Activated naive CD4-positive, alpha-beta T cell treated with Interleukin-2 at 50 U/mL for 16 hours (primary cell): ENCODE data around the gene TANK.
"Not testable (repeated sequence)": the region's sequence is repeated elsewhere in the genome, so short reads cannot be mapped to it uniquely, and the experiment has no call there.

Experiments
- DNase-seq: peaks from one replicate; pipeline ENCODE4 v3.0.0-alpha.2; 2020

TANK gene

DNA sequence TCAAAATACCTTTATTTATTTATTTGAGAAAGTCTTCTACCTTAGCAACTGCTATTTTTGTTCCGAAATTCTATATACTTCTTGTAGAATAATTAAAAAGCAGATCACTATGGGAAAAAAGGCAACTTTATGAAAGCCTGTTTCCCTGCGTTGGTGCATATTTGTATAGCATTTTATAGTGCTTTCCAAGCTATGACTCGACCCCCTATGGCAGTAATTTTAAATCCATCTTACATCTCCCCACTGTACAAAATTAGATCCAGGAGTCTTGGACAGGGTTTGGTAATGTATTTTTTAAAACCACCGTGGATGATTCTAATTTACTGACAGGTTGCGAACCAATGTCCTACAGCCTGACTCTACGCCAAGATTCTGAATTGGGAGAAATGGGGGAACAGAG, 10.1 kb downstream of the TANK start:
- no peak for DNase-seq

DNA sequence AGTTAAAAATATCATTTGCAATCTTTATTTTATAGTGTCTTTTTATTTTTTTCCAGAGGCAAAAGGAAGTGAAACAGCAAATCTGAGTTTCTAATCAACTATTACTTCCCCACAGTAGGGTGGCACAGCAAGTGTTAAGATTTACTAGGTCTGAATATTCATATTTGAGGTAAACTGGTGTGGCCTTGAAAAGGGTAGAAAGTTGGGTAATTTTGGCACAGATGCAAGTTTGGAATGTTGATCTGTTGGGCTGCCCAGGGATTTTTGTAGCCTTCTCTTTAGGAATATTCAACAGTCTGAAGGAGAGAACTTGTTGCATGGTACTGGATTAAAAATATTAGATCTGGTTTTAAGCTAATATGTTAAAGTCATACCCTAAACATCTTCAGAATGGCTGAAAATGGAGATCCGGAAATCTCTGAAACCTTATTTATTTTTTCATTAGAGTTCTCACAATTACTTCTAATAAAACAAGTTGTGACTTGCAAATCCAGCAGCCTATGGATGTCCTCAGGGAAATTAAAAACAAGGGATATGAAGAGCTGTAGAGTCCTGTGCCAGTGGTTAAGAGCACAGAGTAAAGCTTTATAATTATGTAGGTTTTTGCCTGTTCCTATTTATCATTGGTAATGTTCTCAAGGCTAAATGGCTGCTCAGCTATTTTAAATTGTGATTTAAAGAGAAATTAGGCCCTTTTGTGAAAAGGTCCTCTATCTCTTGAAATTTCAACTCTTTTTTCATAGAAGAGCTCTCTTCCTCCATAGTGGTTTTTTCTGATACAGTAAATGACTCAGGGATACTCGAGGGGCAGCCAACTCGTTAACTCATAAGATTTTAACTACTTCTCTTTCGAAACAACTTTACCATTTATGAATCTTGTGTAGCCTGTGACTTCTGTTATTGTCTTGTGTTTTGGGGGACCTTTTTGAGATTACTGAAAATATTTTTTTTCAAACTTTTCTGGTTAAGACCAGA, 11.0 kb downstream of the TANK start:
- no peak for DNase-seq

DNA sequence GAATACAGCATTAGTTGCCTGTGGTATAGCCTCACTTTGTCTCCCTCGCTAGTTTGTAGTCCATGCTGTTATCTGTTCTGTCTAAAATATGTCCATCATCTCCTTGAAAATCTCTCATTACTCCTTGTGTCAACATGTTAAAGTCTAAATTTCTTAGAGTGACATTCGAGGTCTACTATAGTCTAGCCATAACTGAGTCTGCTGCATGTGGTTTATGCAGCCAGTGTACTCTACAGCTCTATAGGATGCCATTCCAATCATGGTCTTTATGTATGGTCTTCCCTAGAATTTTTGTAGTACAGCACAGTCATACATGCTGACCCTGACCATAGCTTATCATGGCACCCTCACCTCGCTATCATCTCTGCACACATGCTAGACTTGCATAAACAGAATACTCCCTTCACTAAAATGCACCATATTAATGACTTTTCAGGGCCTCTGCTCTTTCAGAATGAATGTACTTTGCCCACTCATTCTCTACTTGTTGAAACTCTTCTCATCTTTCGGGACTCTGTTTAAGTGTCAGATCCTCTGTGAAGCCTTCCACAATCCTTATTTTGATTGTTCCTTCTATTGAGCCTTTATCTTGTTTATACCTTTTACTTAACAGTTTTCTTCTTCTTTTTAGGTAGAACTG, 12.8 kb downstream of the TANK start:
- no peak for DNase-seq

DNA sequence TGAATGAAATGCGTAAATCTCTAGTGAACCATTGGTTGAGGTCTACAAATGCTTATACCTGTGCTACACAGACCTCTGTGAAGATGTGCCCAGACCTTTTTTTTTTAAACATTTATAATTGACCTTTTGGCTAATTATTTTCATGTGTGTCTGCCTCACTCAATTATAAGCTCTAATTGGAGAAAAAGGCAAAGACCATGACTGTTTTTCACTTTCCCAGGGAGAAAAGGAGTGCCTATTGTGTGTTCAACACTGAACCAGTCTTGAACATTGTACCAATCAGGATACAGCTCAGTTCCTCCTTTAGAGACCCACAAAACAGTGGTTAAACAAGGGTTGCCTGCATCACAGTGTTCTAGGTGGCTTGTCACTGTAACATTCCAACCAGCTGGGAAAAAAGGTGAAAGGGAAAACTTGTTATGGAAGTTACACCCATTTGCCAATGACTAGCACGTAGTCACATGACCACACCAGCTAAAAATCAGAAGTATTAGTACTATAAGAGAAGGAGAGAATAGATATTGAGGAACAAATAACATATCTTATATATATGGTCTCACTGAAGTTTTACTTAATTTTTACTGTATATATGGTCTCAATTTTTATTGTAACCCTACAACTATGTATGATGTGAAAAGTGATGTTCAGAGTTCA, 13.4 kb downstream of the TANK start:
- DNase-seq, result no peak

DNA sequence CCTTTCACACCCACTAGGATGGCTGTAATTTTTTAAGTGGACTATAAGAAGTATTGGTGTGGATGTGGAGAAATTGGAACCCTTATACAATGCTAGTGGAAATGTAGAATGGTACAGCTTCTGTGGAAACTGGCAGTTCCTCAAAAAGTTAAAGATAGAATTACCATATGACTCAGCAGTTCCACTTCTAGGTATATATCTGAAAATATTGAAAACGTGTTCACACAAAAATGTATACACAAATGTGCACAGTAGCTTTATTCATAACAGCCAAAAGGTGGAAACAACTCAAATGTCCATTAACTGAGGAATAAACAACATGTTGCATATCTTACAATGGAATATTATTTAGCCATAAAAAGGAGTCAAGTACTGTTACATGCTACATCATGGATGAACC, 17.7 kb downstream of the TANK start:
- DNase-seq, result no peak

DNA sequence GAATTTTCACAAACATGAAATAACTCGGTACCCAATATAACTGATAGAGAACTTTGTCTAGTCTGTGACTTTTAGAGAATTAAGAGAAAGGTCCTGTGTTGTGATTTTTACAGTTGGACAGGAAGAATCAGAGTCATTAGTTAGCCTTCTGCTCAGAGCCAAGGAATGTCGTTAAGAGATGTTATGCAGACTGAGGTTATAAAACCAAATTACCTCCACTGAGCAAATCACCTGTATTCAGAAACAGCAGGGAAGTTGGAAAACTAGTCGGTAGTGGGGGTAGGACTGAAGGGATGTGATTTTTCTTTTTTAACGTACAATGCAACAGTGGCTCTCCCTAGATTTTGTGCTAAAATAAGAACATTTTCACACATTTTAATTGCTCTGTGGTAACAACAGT, 18.5 kb downstream of the TANK start:
- DNase-seq, result no peak

DNA sequence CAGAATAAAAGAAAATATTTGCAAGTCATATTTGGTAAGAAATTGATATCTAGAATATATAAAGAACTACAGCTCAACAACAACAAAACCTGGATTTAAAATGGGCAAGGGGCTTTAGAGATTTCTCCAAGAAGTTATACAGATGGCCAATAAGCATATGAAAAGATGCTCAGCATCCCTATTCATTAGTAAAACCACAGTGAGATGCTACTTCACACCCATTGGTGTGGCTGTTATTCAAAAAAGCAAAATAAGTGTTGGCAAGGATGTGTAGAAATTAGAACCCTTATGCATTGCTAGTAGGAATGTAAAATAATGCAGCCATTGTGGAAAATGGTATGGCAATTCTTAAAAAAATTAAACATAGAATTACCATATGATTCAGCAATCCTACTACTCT, 29.8 kb downstream of the TANK start:
- DNase-seq, result no peak

DNA sequence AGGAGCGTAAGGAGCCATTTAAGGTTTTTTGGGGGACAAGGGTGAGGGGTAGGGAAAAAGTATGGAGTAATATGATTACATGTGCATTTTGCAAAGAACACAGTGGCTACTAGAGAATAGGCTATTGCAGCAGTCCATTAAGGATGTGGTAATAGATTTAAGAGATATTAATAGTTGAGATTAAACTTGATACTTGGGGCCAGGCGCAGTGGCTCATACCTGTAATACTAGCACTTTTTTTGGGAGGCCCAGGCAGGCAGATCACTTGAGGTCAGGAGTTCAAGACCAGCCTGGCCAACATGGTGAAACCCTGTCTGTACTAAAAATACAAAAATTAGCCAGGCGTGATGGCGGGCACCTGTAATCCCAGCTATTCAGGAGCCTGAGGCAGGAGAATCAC, 35.4 kb downstream of the TANK start:
- DNase-seq, result not testable (repeated sequence)

DNA sequence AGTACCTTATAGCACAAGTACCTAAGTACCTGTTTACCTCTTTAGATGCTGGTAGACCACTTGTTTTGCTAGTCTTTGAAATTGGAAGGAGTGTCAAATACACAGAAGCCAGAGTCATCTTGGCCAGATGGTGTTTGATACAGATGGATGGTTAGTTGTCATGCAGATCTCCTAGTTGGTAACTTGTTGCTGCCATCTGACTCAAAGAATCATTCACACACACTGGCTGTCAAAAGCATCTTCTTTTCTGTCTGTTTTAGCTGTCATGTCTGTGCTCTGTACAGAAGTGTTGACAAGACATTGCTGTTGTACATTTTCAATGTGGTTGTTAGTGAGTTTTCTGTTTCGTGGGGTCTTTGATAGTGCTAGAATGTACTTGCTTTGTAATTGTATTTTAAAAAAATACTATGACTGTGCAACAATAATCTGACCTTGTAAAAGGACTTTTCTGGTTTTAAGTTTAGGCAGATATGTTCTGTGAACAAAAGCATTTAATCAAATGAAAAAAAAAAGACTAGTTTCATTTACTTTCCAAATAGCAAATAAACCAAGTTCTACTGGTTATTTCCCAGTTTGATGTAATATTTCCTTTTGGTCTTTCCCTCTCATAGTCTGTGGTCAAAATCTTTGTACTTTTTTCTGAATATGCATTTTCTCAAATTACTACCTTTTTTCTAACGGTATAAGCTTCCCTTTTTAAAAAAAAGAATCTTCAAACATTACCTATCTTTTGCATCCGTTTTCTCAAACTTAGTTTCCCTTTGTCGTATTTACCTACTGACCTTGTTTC, 39.9 kb downstream of the TANK start:
- DNase-seq, result no peak

DNA sequence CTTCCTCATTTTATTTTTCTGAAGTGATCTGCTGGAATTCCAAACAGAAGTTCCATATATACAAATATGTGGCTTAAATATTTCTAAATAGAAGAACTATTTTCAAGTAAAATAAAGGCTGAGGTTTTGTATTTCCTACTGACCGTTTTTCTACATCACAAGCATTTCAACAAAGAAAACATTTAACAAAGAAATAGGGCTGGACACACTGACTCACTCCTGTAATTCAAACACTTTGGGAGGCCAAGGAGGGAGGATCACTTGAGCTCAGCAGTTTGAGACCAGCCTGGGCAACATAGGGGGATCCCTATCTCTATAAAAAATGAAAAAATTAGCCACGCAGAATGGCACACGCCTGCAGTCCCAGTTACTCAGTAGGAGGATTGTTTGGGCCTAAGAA, 44.6 kb downstream of the TANK start:
- DNase-seq, result no peak

DNA sequence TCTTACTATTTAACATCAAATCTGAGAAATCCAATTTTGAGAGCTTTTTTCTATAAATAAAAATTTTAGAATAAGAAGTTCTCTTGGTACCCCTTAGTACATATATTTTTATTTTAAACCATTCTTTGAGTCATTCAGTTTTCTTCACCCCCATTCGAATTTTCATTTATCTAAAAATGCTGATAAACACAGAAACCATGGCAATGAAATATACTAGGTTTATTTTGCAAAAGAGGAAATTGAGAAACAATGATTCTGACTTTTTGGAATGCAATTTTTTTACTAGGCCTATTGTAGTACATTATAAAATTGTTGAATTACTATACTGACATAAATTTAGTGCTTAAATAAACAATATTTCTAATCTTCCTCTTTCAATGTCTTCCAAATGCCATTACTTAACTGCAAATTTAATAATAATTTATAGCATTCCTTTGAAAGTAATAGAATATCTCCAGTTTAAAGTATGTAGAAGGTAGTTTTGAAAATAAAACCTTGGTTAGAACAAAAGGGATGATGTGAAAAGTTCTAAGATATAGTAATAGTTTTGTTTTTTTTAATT, 46.3 kb downstream of the TANK start:
- DNase-seq, result no peak

DNA sequence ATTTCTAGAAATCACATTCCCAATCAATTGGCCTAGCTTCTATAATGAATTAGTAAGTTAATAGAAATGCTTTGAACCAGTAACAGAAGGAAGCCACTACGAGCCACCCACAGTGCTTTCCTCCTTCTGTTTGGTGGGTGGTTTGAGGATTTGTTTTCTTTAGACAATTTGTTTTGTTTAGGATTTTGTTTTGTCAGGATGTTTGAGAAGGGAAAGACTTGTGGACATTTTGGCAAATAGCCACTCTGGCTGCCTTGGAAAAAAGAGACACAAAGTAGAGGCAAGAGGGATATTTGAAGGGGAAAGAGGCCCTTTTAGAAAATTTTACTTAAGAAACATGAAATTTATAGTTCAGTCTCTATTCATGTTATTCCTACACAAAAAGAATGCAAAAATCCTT, 47.7 kb downstream of the TANK start:
- no peak for DNase-seq

DNA sequence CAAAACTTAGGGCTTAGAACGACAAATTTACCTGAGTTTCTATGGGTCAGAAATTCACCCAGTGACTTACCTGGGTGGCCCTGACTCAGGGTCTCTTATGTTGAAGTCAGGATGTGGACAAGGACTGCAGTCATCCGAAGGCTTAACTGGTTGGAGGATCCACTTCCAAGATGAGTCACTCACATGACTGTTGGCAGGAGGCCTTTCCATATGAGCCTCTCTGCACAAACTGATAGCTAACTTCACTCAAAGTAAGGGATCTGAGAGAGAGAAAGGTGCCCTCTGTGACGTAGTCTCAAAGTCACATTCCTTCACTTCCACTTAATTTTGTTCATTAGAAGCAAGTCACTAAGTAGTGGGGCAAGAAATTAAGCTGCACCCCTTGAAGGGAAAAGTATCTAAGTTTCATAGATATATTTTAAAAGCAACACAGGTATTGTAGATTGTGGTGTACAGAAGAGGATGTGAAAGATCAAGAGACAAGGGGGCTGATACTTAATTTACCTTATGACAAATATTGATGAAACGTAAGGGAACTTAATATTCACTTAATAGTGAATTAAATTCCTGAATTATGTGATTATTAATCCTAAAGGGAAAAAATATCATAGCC, 48.4 kb downstream of the TANK start:
- no peak for DNase-seq

DNA sequence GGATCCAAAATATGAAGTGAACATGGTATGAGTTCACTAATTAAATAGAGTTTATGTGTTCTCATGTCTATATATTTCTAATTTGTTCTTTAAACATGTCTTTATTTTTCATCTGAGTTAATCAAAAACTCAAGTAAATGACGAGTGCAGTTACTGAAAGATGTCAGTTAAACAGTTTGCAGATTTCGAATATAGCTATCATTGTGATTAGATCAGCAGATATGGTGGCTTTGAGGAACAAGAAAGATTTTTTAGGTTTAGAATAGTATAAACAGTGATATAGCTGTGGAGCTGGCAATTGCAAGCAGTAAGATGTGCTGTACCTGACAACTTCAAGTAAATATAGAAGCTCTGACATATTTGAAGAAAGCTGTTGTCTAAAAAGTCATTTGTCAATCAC, 49.7 kb downstream of the TANK start:
- no peak for DNase-seq

DNA sequence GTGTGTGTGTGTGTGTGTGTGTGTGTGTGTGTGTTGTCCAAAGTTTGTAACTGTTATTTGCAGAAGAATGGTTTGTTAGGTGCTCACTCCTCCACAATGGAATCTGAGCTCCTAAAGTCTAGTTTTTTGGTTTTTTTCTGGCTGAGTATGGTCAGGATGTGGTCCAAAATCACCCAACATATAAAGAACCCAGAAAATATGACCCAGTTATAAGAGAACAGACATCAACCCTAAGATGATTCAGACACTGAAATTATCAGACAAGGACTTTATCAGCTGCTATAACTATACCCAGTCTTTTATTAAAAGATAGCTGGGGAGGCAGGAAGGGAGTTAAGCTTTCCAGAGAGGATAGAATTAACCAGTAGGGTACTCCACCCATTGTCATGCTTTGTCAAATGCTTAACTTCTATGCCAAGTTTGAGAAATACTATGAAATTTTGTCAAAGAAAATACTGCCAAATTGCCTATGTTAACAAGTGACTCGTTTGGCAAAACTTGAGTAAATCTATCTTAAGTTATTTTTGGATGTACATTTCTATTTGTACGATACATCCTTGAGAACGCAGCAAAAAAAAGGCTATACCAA, 57.5 kb downstream of the TANK start:
- DNase-seq, result no peak

DNA sequence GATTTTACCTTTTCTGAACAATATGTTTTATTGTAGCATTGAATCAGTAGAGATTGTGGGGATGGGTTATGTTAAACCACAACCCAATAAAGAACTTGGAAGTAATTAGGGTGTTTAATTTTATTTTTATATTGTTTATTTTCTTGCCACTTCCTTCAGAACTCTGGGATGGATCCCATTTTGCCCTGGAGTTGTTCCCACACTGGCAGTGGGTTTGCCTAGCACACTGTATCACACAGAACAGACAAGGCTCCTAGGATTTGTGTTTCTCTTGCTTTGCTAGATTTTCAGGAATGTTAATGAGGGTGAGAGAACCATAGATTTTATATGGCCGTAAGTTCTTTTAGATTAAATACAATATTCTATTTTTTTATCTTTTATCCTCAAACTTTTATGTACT, 59.0 kb downstream of the TANK start:
- no peak for DNase-seq

DNA sequence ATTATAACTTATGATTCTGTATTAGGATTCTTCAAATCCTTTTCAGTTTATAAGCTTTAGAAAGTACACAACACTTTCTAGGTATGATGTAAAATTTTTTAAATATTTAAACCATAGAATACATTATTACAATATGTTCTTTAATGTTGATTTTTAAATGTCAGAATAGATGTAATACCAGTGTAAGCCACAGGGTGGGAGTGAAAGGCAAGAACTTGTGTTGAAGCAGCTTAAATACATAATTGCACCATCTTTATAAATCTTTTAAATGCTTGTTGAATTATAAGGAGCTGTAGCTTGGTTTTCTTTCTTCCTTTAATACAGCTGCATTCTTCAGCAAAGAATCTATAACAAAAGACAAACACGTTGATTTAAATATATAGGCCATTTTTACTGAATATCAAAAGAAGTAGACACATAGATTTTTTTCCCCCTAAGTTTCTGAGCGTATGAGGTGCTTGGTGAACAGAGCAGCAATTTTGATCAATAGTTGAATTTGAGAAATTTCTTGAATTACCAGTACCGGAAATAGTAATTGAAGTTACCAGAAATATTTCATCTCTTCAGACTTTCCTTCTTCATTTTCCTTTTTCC, 63.0 kb downstream of the TANK start:
- no peak for DNase-seq

DNA sequence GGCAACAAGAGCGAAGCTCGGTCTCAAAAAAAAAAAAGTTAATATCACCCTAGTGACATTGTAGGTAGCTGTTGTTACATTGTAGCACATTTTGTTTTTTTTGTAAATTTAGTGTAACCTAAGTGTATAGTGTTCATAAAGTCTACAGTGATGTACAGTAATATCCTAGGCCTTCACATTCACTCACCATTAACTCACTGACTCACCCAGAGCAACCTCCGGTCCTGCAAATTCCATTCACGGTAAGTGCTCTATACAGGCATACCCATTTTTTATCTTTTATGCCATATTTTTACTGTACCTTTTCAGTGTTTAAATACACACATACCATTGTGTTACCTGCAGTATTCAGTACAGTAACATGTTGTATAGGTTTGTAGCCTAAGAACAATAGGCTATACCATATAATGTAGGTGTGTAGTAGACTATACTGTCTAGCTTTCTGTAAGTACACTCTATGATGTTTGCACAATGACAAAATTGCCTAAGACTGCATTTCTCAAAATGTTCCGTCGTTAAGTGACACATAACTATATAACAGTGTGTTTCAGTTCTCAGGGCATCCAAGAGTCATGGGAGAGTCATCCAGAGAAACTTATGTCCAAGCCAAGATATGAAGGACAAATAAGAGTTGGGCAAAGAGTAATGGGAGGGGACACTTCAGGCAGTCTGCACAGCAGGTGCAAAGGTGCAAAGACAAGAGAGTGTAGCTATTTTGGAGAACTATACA, 68.4 kb downstream of the TANK start:
- DNase-seq, result no peak

DNA sequence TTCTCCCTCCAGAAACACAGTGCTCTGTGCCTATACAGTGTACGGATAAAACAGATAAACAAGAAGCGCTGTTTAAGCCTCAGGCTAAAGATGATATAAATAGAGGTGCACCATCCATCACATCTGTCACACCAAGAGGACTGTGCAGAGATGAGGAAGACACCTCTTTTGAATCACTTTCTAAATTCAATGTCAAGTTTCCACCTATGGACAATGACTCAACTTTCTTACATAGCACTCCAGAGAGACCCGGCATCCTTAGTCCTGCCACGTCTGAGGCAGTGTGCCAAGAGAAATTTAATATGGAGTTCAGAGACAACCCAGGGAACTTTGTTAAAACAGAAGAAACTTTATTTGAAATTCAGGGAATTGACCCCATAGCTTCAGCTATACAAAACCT, 70.7 kb downstream of the TANK start:
- DNase-seq, result no peak

DNA sequence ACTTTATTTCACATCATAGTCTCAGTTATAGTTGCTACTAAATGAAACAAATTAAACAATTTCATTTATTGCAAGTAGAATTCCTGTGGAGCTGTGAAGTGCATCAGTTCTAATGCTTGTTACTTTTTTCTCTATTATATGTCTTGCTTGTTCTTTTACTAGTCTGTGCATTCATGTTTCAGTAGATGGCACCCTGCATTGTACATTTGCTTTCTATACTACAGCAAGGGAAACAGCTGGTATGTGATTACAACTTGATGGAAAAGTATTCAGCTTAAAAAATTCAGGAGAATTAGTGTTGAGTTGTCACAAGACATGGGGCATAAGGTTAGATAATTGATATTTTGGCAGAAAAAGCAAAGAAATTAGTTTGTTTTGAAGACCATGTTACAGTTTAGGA, 72.3 kb downstream of the TANK start:
- DNase-seq, result no peak
